ENCODE measurements around the gene MAPKAP1. TPM values are rescaled to one million over a fixed set of nuclear protein-coding genes. Genes with fewer than 3 reads are reported as not detected.

The MAPKAP1 gene
- total and polyA plus RNA-seq, 9 of the 15 experiments (the other 6 are each of a cell fraction or from before 2014, with no cell fraction given): 2.6 to 82.1 (median 61.1) TPM

- no peak for TF ChIP-seq ZNF512 (tag; IDR thresholded peaks at IDR 0.05)
- no peak for TF ChIP-seq CREM (IDR thresholded peaks at IDR 0.05; ENCODE audit: low read depth)
- TF ChIP-seq ZNF239 (CRISPR knock-in tag; IDR thresholded peaks at IDR 0.05): no peak
- no peak for TF ChIP-seq ILF3 (IDR thresholded peaks at IDR 0.05; ENCODE audit: borderline replicate concordance)
- TF ChIP-seq COPS2 (conservative IDR thresholded peaks at IDR 0.05): no peak
- TF ChIP-seq PRDM10 (IDR thresholded peaks at IDR 0.05; ENCODE audit: partially characterized antibody): no peak
- no peak for TF ChIP-seq ZNF184 (CRISPR knock-in tag; IDR thresholded peaks at IDR 0.05)
- no peak for TF ChIP-seq GTF2F1 (IDR thresholded peaks at IDR 0.05; ENCODE audit: low read depth, low read length)
- TF ChIP-seq CXXC5 (CRISPR knock-in tag; IDR thresholded peaks at IDR 0.05): no peak
- TF ChIP-seq ZBTB17 (CRISPR knock-in tag; IDR thresholded peaks at IDR 0.05): no peak
- no peak for TF ChIP-seq NFXL1 (CRISPR knock-in tag; IDR thresholded peaks at IDR 0.05)
- TF ChIP-seq PTRF (tag; IDR thresholded peaks at IDR 0.05): no peak
- TF ChIP-seq JUN (IDR thresholded peaks at IDR 0.05; ENCODE audit: borderline replicate concordance, low read depth, low read length): peak; percentile 44; the same call in 1 of the 2 replicates
- no peak for TF ChIP-seq JUN (CRISPR knock-in tag; IDR thresholded peaks at IDR 0.05; ENCODE audit: borderline replicate concordance)
- TF ChIP-seq LEF1 (IDR thresholded peaks at IDR 0.05): no peak
- no peak for TF ChIP-seq HIVEP1 (CRISPR knock-in tag; IDR thresholded peaks at IDR 0.05)
- TF ChIP-seq FOXM1 (IDR thresholded peaks at IDR 0.05; ENCODE audit: low read depth): 0 out of 2 replicates have a peak, but pooled peaks have one; percentile 18
- TF ChIP-seq FOXM1 (CRISPR knock-in tag; IDR thresholded peaks at IDR 0.05; ENCODE audit: low read depth): no peak
- TF ChIP-seq ZBTB1 (CRISPR knock-in tag; IDR thresholded peaks at IDR 0.05; ENCODE audit: borderline replicate concordance, low read depth): no peak
- no peak for TF ChIP-seq EHMT2 (IDR thresholded peaks at IDR 0.05)
- TF ChIP-seq MAFF (IDR thresholded peaks at IDR 0.05; ENCODE audit: low read length): peak; percentile 47; the same call in 1 of the 2 replicates
- no peak for TF ChIP-seq ZNF707 (CRISPR knock-in tag; conservative IDR thresholded peaks at IDR 0.05)
- TF ChIP-seq RBM39 (optimal IDR thresholded peaks at IDR 0.05; ENCODE audit: low read depth, low read length): no peak
- no peak for TF ChIP-seq SMAD4 (CRISPR knock-in tag; conservative IDR thresholded peaks at IDR 0.05)
- TF ChIP-seq STAT6 (CRISPR knock-in tag; IDR thresholded peaks at IDR 0.05): no peak
- TF ChIP-seq SMARCA4 (IDR thresholded peaks at IDR 0.05): peak; percentile 69
Observed at GRCh38 chr9:125626187-125626586, 80.8 kb downstream of the MAPKAP1 start (continued).

All from K562 (cell line).